KMS-11 (cell line): ENCODE results near the gene HRH3.

Experiments used
- H2AFZ ChIP-seq: fragments of 200-600 bp; sonication (generic); 2 replicates; pipeline ENCODE4 v1.6.1; 2016; ENCODE audit warnings: antibody characterized with exemption, mixed run types, low read depth
- H3K27ac ChIP-seq: fragments of 200-600 bp; sonication (generic); 2 replicates; pipeline ENCODE4 v1.6.1; 2016; ENCODE audit warnings: mild to moderate bottlenecking, mixed run types
- H3K27me3 ChIP-seq: fragments of 200-600 bp; sonication (generic); 2 replicates; pipeline ENCODE4 v1.6.1; 2017; ENCODE audit warnings: mild to moderate bottlenecking, low read depth, mixed run types, moderate library complexity; ENCODE audit not compliant: insufficient read depth
- H3K36me3 ChIP-seq: fragments of 200-600 bp; sonication (generic); 2 replicates; pipeline ENCODE4 v1.6.1; 2017; ENCODE audit warnings: mild to moderate bottlenecking, mixed run types; ENCODE audit not compliant: insufficient read depth
- H3K4me1 ChIP-seq: fragments of 200-600 bp; sonication (generic); 2 replicates; pipeline ENCODE4 v1.6.1; 2016; ENCODE audit warnings: mild to moderate bottlenecking, low read depth, mixed run types; ENCODE audit not compliant: poor library complexity, severe bottlenecking
- H3K4me2 ChIP-seq: fragments of 200-600 bp; sonication (generic); 2 replicates; pipeline ENCODE4 v1.7.0; 2016; ENCODE audit warnings: mild to moderate bottlenecking, mixed run types
- H3K4me3 ChIP-seq: fragments of 200-600 bp; sonication (generic); IDR thresholded peaks from 2 replicates; pipeline ENCODE4 v1.6.1; 2017; ENCODE audit warnings: low read depth, low read length, mixed read lengths; ENCODE audit not compliant: insufficient read depth
- H3K79me2 ChIP-seq: fragments of 200-600 bp; sonication (generic); 2 replicates; pipeline ENCODE4 v1.6.1; 2016; ENCODE audit warnings: low read depth, mixed run types; ENCODE audit not compliant: insufficient read depth
- H3K9ac ChIP-seq: fragments of 200-600 bp; sonication (generic); 2 replicates; pipeline ENCODE4 v1.6.1; 2016; ENCODE audit warnings: mild to moderate bottlenecking, mixed run types
- H4K20me1 ChIP-seq: fragments of 200-600 bp; sonication (generic); 2 replicates; pipeline ENCODE4 v1.6.1; 2016; ENCODE audit warnings: mild to moderate bottlenecking, mixed run types; ENCODE audit not compliant: insufficient read depth
- CTCF ChIP-seq: fragments of 200-600 bp; sonication (generic); conservative IDR thresholded peaks from 2 replicates; pipeline ENCODE4 v1.6.1; 2017; ENCODE audit warnings: low read depth, mild to moderate bottlenecking, antibody characterized with exemption, low read length, moderate library complexity, mixed read lengths

Gene HRH3

GRCh38 chr20:62227591-62227976 lies 7.5 kb upstream of the HRH3 start:
- no peaks in the 10 kb centered on the region for H3K79me2 ChIP-seq
- no peaks in the 10 kb centered on the region for H4K20me1 ChIP-seq
- H3K27me3 ChIP-seq, result peaks cover 84% of the 10 kb centered on the region
- H3K36me3 ChIP-seq, result no peaks in the 10 kb centered on the region
- H3K4me3 ChIP-seq, result no peak overlapping the region
- H3K9ac ChIP-seq, result no peak overlapping the region
- H3K4me1 ChIP-seq, result no peaks in the 10 kb centered on the region
- H3K27ac ChIP-seq, result no peak overlapping the region
- no peak overlapping the region for H2AFZ ChIP-seq
- TF ChIP-seq CTCF, result no peak
- H3K4me2 ChIP-seq, result no peak overlapping the region

GRCh38 chr20:62226707-62227590 lies 6.9 kb upstream of the HRH3 start:
- no peaks in the 10 kb centered on the region for H3K36me3 ChIP-seq
- H3K79me2 ChIP-seq, result no peaks in the 10 kb centered on the region
- H2AFZ ChIP-seq, result no peak overlapping the region
- no peaks in the 10 kb centered on the region for H4K20me1 ChIP-seq
- H3K27me3 ChIP-seq, result peaks cover 85% of the 10 kb centered on the region
- H3K4me3 ChIP-seq, result no peak overlapping the region
- TF ChIP-seq CTCF, result no peak
- no peaks in the 10 kb centered on the region for H3K4me1 ChIP-seq
- H3K9ac ChIP-seq, result no peak overlapping the region
- H3K27ac ChIP-seq, result no peak overlapping the region
- H3K4me2 ChIP-seq, result no peak overlapping the region

DNA sequence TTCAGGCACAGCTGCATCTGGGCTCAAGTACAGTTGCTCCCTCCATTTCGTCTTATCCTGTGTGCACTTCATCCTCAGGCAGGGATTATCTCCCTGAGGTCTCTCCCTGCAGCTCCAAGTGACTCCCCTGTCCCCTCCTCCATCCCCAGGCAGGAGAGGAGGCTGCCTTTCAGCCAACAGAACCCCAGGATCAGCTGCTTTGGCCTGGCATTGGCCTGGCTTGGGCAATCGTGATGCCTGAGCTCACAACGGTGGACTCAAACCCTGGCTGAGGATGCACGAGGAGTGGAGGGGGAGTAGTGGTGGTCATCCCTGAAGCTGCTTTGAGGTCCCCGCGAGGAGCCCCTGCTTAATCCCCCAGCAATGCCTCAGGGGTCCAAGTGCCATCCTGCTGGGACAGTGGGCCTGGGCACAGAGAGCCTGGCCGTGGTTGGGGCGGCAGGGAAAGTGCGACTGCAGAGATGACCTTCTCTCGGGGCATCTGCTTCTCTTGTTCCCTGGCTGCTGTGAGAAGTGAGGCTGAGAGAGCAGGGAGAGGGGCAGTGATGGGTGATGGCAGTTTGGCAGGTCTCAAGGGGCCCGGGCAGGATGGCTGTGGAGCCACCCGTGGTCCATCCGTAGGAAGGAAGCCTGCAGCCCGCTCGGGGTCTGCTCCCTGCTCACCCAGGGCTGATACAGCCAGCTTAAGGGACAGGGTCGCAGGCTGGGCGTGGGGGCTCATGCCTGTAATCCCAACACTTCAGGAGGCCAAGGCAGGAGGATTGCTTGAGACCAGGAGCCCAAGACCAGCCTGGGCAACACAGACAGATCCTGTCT lies 6.0 kb upstream of the HRH3 start:
- no peaks in the 10 kb centered on the region for H3K79me2 ChIP-seq
- no peaks in the 10 kb centered on the region for H4K20me1 ChIP-seq
- no peak overlapping the region for H2AFZ ChIP-seq
- H3K4me3 ChIP-seq, result no peak overlapping the region
- H3K4me2 ChIP-seq, result no peak overlapping the region
- no peak overlapping the region for H3K27ac ChIP-seq
- no peak overlapping the region for H3K9ac ChIP-seq
- peaks cover 87% of the 10 kb centered on the region for H3K27me3 ChIP-seq
- H3K4me1 ChIP-seq, result no peaks in the 10 kb centered on the region
- TF ChIP-seq CTCF, result no peak
- no peaks in the 10 kb centered on the region for H3K36me3 ChIP-seq

DNA sequence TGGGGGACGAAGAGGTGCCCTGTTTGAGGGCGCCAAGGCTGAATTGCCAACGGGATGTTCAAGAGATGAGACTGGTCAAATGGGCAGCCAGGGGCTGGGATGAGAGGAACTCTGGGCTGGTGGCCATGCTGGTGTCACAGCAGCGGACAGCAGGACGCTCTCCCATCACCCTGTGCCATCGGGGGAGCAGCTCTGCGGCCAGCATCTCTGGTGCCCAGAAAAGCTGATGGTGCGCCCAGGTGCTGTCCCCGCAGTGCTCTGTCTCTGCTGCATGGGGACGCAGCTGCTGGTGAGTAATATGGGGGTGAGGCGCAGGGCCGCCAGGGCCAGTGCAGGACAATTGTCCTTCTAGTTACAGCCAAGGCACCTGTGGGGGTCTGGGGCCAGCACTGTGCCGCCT lies 4.9 kb upstream of the HRH3 start:
- Histone ChIP-seq H4K20me1 (no peaks in the 10 kb centered on the region), H3K27me3 (peaks cover 86% of the 10 kb centered on the region), H2AFZ (no peak overlapping the region), H3K4me3 (no peak overlapping the region), H3K4me2 (no peak overlapping the region), H3K36me3 (no peaks in the 10 kb centered on the region), H3K4me1 (no peaks in the 10 kb centered on the region), H3K79me2 (no peaks in the 10 kb centered on the region), H3K9ac (no peak overlapping the region), H3K27ac (no peak overlapping the region)
- TF ChIP-seq CTCF, result no peak
